MM.1S (cell line): ENCODE data around the gene AGO3.

Source experiments
- DNase-seq: peaks from one replicate; pipeline ENCODE4 v3.0.0-alpha.2; 2015
- H2AFZ ChIP-seq: fragments of 300-600 bp; sonication (generic); 2 replicates; pipeline ENCODE4 v1.6.0; 2016; ENCODE audit warnings: antibody characterized with exemption, low read length
- H3F3A ChIP-seq: fragments of 300-600 bp; sonication (generic); 2 replicates; pipeline ENCODE4 v1.6.1; 2016; ENCODE audit warnings: mild to moderate bottlenecking, antibody characterized with exemption, low read length, moderate library complexity, mixed read lengths; ENCODE audit not compliant: insufficient read depth
- H3K27ac ChIP-seq: fragments of 300-600 bp; sonication (generic); 2 replicates; pipeline ENCODE4 v1.5.1; 2016; ENCODE audit warnings: mild to moderate bottlenecking, low read length
- H3K27me3 ChIP-seq: fragments of 300-600 bp; sonication (generic); replicated peaks from 2 replicates; pipeline ENCODE4 v1.6.0; 2016; ENCODE audit warnings: low read length; ENCODE audit not compliant: insufficient read depth
- H3K36me3 ChIP-seq: fragments of 300-600 bp; sonication (generic); replicated peaks from 2 replicates; pipeline ENCODE4 v1.6.1; 2016; ENCODE audit warnings: mild to moderate bottlenecking, low read length, mixed read lengths; ENCODE audit not compliant: insufficient read depth
- H3K4me1 ChIP-seq: fragments of 300-600 bp; sonication (generic); 2 replicates; pipeline ENCODE4 v1.6.1; 2016; ENCODE audit warnings: low read length, mixed read lengths
- H3K4me2 ChIP-seq: fragments of 300-600 bp; sonication (generic); 2 replicates; pipeline ENCODE4 v1.6.0; 2016; ENCODE audit warnings: low read depth, low read length
- H3K4me3 ChIP-seq: fragments of 300-600 bp; sonication (generic); 2 replicates; pipeline ENCODE4 v1.5.1; 2016; ENCODE audit warnings: low read length, mixed read lengths
- H3K79me2 ChIP-seq: fragments of 300-600 bp; sonication (generic); 2 replicates; pipeline ENCODE4 v1.6.1; 2016; ENCODE audit warnings: mixed run types, low read length, mixed read lengths
- H3K9ac ChIP-seq: fragments of 300-600 bp; sonication (generic); 2 replicates; pipeline ENCODE4 v1.6.1; 2016; ENCODE audit warnings: low read length, mixed read lengths
- H3K9me2 ChIP-seq: fragments of 300-600 bp; sonication (generic); replicated peaks from 2 replicates; pipeline ENCODE4 v1.6.1; 2016; ENCODE audit warnings: mild to moderate bottlenecking, low read length, mixed read lengths; ENCODE audit not compliant: insufficient read depth
- H3K9me3 ChIP-seq: fragments of 300-600 bp; sonication (generic); replicated peaks from 2 replicates; pipeline ENCODE4 v1.6.1; 2016; ENCODE audit warnings: mild to moderate bottlenecking, low read length, mixed read lengths; ENCODE audit not compliant: insufficient read depth
- H4K20me1 ChIP-seq: fragments of 300-600 bp; sonication (generic); 2 replicates; pipeline ENCODE4 v1.6.1; 2016; ENCODE audit warnings: mild to moderate bottlenecking, low read length, moderate library complexity, mixed read lengths; ENCODE audit not compliant: insufficient read depth
- CTCF ChIP-seq: fragments of 300-600 bp; sonication (generic); IDR thresholded peaks from 2 replicates; pipeline ENCODE4 v1.5.1; 2016; ENCODE audit warnings: antibody characterized with exemption, low read length, mixed read lengths
- EZH2 ChIP-seq: fragments of 300-600 bp; sonication (generic); optimal IDR thresholded peaks from 2 replicates; pipeline ENCODE3; 2017; ENCODE audit warnings: low read depth, mild to moderate bottlenecking, antibody characterized with exemption, low read length, mixed read lengths
- EZH2phosphoT487 ChIP-seq: fragments of 300-600 bp; sonication (generic); IDR thresholded peaks from 2 replicates; pipeline ENCODE4 v1.6.1; 2018; ENCODE audit warnings: antibody characterized with exemption, low read length

The AGO3 gene

GRCh38 chr1:36087233-36088123 lies 156.6 kb downstream of the AGO3 start:
- no peak overlapping the region for H3K4me2 ChIP-seq
- H2AFZ ChIP-seq = peak overlapping the region; percentile 100
- no peak overlapping the region for H3K4me3 ChIP-seq
- no peaks in the 10 kb centered on the region for H3K27me3 ChIP-seq
- H3F3A ChIP-seq = no peaks in the 10 kb centered on the region
- H3K9ac ChIP-seq = no peak overlapping the region
- no peaks in the 10 kb centered on the region for H4K20me1 ChIP-seq
- no peaks in the 10 kb centered on the region for H3K9me2 ChIP-seq
- H3K9me3 ChIP-seq = no peaks in the 10 kb centered on the region
- peaks cover 32% of the 10 kb centered on the region for H3K79me2 ChIP-seq
- H3K36me3 ChIP-seq = no peaks in the 10 kb centered on the region
- no peak overlapping the region for H3K27ac ChIP-seq
- H3K4me1 ChIP-seq = 0 out of 2 replicates have a peak, but pooled peaks cover 5% of the 10 kb centered on the region
- no peak for DNase-seq
- TF ChIP-seq EZH2phosphoT487 (no peak), EZH2 (no peak), CTCF (0 out of 2 replicates have a peak, but pooled peaks have one; percentile 4)

GRCh38 chr1:36088265-36088576 lies 157.3 kb downstream of the AGO3 start:
- H4K20me1 ChIP-seq = no peaks in the 10 kb centered on the region
- H3K4me2 ChIP-seq = peak overlapping the region; percentile 100
- H2AFZ ChIP-seq = peak overlapping the region; percentile 100
- H3K36me3 ChIP-seq = no peaks in the 10 kb centered on the region
- H3K27ac ChIP-seq = no peak overlapping the region
- peak overlapping the region; percentile 100 for H3K4me3 ChIP-seq
- H3K9ac ChIP-seq = peak overlapping the region; percentile 94
- H3F3A ChIP-seq = no peaks in the 10 kb centered on the region
- no peaks in the 10 kb centered on the region for H3K27me3 ChIP-seq
- no peaks in the 10 kb centered on the region for H3K9me2 ChIP-seq
- no peaks in the 10 kb centered on the region for H3K9me3 ChIP-seq
- TF ChIP-seq CTCF (no peak), EZH2 (no peak), EZH2phosphoT487 (no peak)
- H3K4me1 ChIP-seq = 0 out of 2 replicates have a peak, but pooled peaks cover 5% of the 10 kb centered on the region
- peaks cover 32% of the 10 kb centered on the region for H3K79me2 ChIP-seq
- DNase-seq = no peak

GRCh38 chr1:36088577-36089392 lies 157.9 kb downstream of the AGO3 start, which contains the start of gene ADPRS:
TSS of gene ADPRS (plus strand) at chr1:36088892. CDS start at chr1:36088905, 13 bp downstream.
- peak within 1 kb of the TSS; percentile 94 for H3K9ac ChIP-seq
- H2AFZ ChIP-seq = peak within 1 kb of the TSS; percentile 100
- H3K27ac ChIP-seq = peak within 1 kb of the TSS; percentile 48; the same call in 1 of the 2 replicates

More at GRCh38 chr1:36088577-36089392, 157.9 kb downstream of the AGO3 start, which contains the start of gene ADPRS:
- peak; percentile 97 for TF ChIP-seq CTCF
- TF ChIP-seq EZH2phosphoT487 = no peak
- DNase-seq = peak; percentile 92
- no peaks in the 10 kb centered on the region for H3K9me2 ChIP-seq
- H3K36me3 ChIP-seq = no peaks in the 10 kb centered on the region
- H4K20me1 ChIP-seq = no peaks in the 10 kb centered on the region
- peak within 1 kb of the TSS; percentile 100 for H3K4me2 ChIP-seq
- H3K4me1 ChIP-seq = 0 out of 2 replicates have a peak, but pooled peaks cover 5% of the 10 kb centered on the region
- no peaks in the 10 kb centered on the region for H3K9me3 ChIP-seq
- H3K27me3 ChIP-seq = no peaks in the 10 kb centered on the region
- H3K4me3 ChIP-seq = peak within 1 kb of the TSS; percentile 100
- H3F3A ChIP-seq = no peaks in the 10 kb centered on the region
- peaks cover 32% of the 10 kb centered on the region for H3K79me2 ChIP-seq
